ENCODE results near the gene NKIRAS1.

NKIRAS1 gene

GRCh38 chr3:23960649-23961048 is 43.9 kb upstream of the NKIRAS1 start:
- CTCF ChIA-PET, result interaction anchor here (1.1 kb wide), 1 partner anchor 72 kb away, joined by 3 read pairs; no protein-coding TSS in a partner anchor
- no peak for DNase-seq (ENCODE audit: low read depth, low spot score)
- no peak overlapping the region for H3K4me3 ChIP-seq (ENCODE audit: low read depth, low read length)
- POLR2A ChIA-PET, result interaction anchor here (1.4 kb wide), 1 partner anchor 44 kb away, joined by 5 read pairs; the partner anchor contains the start of genes NKIRAS1 and RPL15
- TF ChIP-seq CTCF (IDR thresholded peaks at IDR 0.05; ENCODE audit: insufficient read depth, low read length, missing control alignments), result no peak

GRCh38 chr3:23959135-23959900 is 42.5 kb upstream of the NKIRAS1 start:
- peak; percentile 78 for DNase-seq (ENCODE audit: low read depth, low spot score)
- no peak overlapping the region for H3K4me3 ChIP-seq (ENCODE audit: low read depth, low read length)
- ChIA-PET POLR2A (no interaction called here), CTCF (no interaction called here)
- no peak for TF ChIP-seq CTCF (IDR thresholded peaks at IDR 0.05; ENCODE audit: insufficient read depth, low read length, missing control alignments)

- DNase-seq (ENCODE audit: low read depth, low spot score), result no peak
- TF ChIP-seq CTCF (IDR thresholded peaks at IDR 0.05; ENCODE audit: insufficient read depth, low read length, missing control alignments), result no peak
- ChIA-PET CTCF (interaction anchor here (1.0 to 1.3 kb wide), 3 partner anchors 10 to 14 kb away, joined by 3 read pairs; no protein-coding TSS in a partner anchor), POLR2A (no interaction called here)
- H3K4me3 ChIP-seq (ENCODE audit: low read depth, low read length), result no peak overlapping the region
Measured at GRCh38 chr3:23956701-23957100, 39.9 kb upstream of the NKIRAS1 start.

- POLR2A ChIA-PET, result no interaction called here
- H3K4me3 ChIP-seq (ENCODE audit: low read depth, low read length), result no peak overlapping the region
- CTCF ChIA-PET, result no interaction called here
- TF ChIP-seq CTCF (IDR thresholded peaks at IDR 0.05; ENCODE audit: insufficient read depth, low read length, missing control alignments), result no peak
- no peak for DNase-seq (ENCODE audit: low read depth, low spot score)
Measured at GRCh38 chr3:23954144-23954543, 37.4 kb upstream of the NKIRAS1 start.

GRCh38 chr3:23953523-23953922 is 36.7 kb upstream of the NKIRAS1 start:
- DNase-seq (ENCODE audit: low read depth, low spot score), result no peak
- POLR2A ChIA-PET, result no interaction called here
- no peak overlapping the region for H3K4me3 ChIP-seq (ENCODE audit: low read depth, low read length)
- CTCF ChIA-PET, result interaction anchor here (0.6 kb wide), 1 partner anchor 64 kb away, joined by 3 read pairs; no protein-coding TSS in a partner anchor
- TF ChIP-seq CTCF (IDR thresholded peaks at IDR 0.05; ENCODE audit: insufficient read depth, low read length, missing control alignments), result no peak

GRCh38 chr3:23952646-23953045 is 35.9 kb upstream of the NKIRAS1 start:
- no peak overlapping the region for H3K4me3 ChIP-seq (ENCODE audit: low read depth, low read length)
- DNase-seq (ENCODE audit: low read depth, low spot score), result no peak
- no peak for TF ChIP-seq CTCF (IDR thresholded peaks at IDR 0.05; ENCODE audit: insufficient read depth, low read length, missing control alignments)
- CTCF ChIA-PET, result no interaction called here
- POLR2A ChIA-PET, result no interaction called here
